ENCODE measurements around the gene ENG. TPM values are rescaled to one million over a fixed set of nuclear protein-coding genes. Genes with fewer than 3 reads are reported as not detected.

The ENG gene
- total and polyA plus RNA-seq, 2 of the 4 experiments (the other 2 are of a cell fraction), result 3.6 to 83.3 TPM

DNA sequence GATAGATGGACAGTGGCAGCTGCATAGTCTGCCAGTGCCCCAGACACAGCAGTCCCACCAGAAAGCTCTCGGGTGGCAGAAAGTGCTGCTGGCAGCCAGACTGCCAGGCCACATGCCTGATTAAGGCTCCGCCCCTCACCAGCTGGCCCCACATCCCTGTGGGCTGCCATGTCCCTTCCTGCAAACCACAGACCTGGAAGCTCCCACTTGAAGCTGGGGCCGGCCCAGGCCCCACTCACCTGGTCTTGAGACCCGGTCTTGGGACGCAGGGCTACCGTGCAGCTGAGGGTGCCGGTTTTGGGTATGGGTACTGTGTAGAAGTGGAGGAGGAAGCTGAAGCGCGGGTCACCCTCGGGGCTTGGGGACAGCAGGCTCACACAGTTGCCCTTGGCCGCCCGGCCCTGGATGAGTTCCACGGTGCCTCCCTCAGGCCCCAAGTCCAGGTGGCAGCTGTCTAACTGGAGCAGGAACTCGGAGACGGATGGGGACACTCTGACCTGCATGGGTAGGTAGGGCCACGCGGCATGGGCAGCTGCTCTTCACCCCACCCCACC is 36.5 kb downstream of the ENG start:
- Histone ChIP-seq H3K4me3 (ENCODE audit: insufficient read depth, low read depth, low read length) (no peak overlapping the region), H2AFZ (replicated peaks; ENCODE audit: low read length, poor library complexity) (peak overlapping the region; percentile 58), H2BK5ac (ENCODE audit: low read depth, low read length, poor library complexity, severe bottlenecking) (no peak overlapping the region), H2AK5ac (ENCODE audit: low read depth, low read length) (no peak overlapping the region), H3K56ac (ENCODE audit: extremely low read depth, insufficient read depth, low read length) (no peak overlapping the region), H4K8ac (ENCODE audit: low read depth in 2 of 2, low read length in 2 of 2) (no peak overlapping the region), H3K9me3 (ENCODE audit: control insufficient read depth, insufficient read depth, low read length) (no peaks in the 10 kb centered on the region), H3K9me1 (ENCODE audit: insufficient read depth, low read length) (no peaks in the 10 kb centered on the region; the same call in 1 of the 2 replicates), H3K4ac (ENCODE audit: low read depth, low read length) (no peak overlapping the region), H3K14ac (replicated peaks; ENCODE audit: low read depth, low read length) (no peak overlapping the region), H3K79me1 (ENCODE audit: low read depth in 1 of 2, low read length in 2 of 2) (peaks cover 8 to 22% of the 10 kb centered on the region in 2 experiments; a peak in 2 of 4 replicates), H2BK20ac (ENCODE audit: low read depth, low read length) (no peak overlapping the region), H3K18ac (ENCODE audit: low read depth, low read length) (no peak overlapping the region), H3K23ac (ENCODE audit: low read depth, low read length) (no peak overlapping the region), H3K4me1 (ENCODE audit: control insufficient read depth, insufficient read depth, low read length) (peaks cover 11% of the 10 kb centered on the region; the same call in 1 of the 2 replicates), H2BK120ac (ENCODE audit: low read depth, low read length) (no peak overlapping the region), H2BK15ac (ENCODE audit: low read depth, low read length) (no peak overlapping the region), H3K4me2 (ENCODE audit: low read depth, low read length) (no peak overlapping the region), H3K9ac (ENCODE audit: low read depth, low read length) (no peak overlapping the region), H4K5ac (ENCODE audit: low read depth, low read length) (no peak overlapping the region), H2AK9ac (replicated peaks; ENCODE audit: low read depth, low read length, poor library complexity) (peak overlapping the region; percentile 82), H3K27me3 (ENCODE audit: control insufficient read depth, insufficient read depth, low read length) (no peaks in the 10 kb centered on the region), H3K36me3 (ENCODE audit: control insufficient read depth, insufficient read depth, low read length) (peaks cover 66% of the 10 kb centered on the region), H4K91ac (ENCODE audit: insufficient read depth, low read depth, low read length) (no peak overlapping the region), H3K27ac (ENCODE audit: insufficient read depth, low read length) (no peak overlapping the region), H4K20me1 (ENCODE audit: insufficient read depth, low read length) (peaks cover 10% of the 10 kb centered on the region; the same call in 1 of the 2 replicates)
- POLR2A ChIA-PET (ENCODE audit: unreplicated experiment), result no interaction called here
- dilution Hi-C loops (cut with HindIII; ENCODE audit: low sequenced_read_pairs, unreplicated experiment), result no loop called here
- no TSS peak for BruUV-seq (replicated peaks)
- peak; percentile 10; the same call in 1 of the 2 replicates for ATAC-seq (ENCODE audit: low read depth)
- 54% methylated on average over 2 of the region's 17 CpGs; no CpG with 5 or more reads in 1 of the 2 experiments for whole genome bisulfite sequencing, 2 experiments (ENCODE audit: extremely low coverage in 2 of 2, insufficient read length in 1 of 2)
- CTCF ChIA-PET, result no interaction called here
- DNase-seq, result no peak
- intact Hi-C loops (cut with micrococcal nuclease), result no loop called here
- in situ Hi-C loops (cut with MboI; ENCODE audit: low sequenced_read_pairs), result no loop called here
- TF ChIP-seq MXI1 (IDR thresholded peaks at IDR 0.05; ENCODE audit: borderline replicate concordance, low read depth, low read length) (no peak), NFE2L2 (IDR thresholded peaks at IDR 0.05; ENCODE audit: low read depth, low read length) (no peak), SMC3 (IDR thresholded peaks at IDR 0.05; ENCODE audit: low read depth, low read length) (no peak), FOS (IDR thresholded peaks at IDR 0.05; ENCODE audit: low read depth, low read length) (no peak), MAFK (IDR thresholded peaks at IDR 0.05; ENCODE audit: low read depth, low read length) (no peak), RFX5 (IDR thresholded peaks at IDR 0.05; ENCODE audit: low read depth, low read length) (no peak), CEBPB (IDR thresholded peaks at IDR 0.05; ENCODE audit: low read depth, low read length) (no peak), RCOR1 (IDR thresholded peaks at IDR 0.05; ENCODE audit: insufficient replicate concordance, low read length) (no peak), BHLHE40 (IDR thresholded peaks at IDR 0.05; ENCODE audit: low read depth, low read length) (no peak), MAZ (IDR thresholded peaks at IDR 0.05; ENCODE audit: borderline replicate concordance, low read depth, low read length) (no peak), CHD1 (IDR thresholded peaks at IDR 0.05; ENCODE audit: low read depth, low read length) (no peak), POLR2A (IDR thresholded peaks at IDR 0.05; ENCODE audit: low read depth, low read length) (no peak), RAD21 (IDR thresholded peaks at IDR 0.05; ENCODE audit: low read length) (no peak)
- TF ChIP-seq, protein P1, sequence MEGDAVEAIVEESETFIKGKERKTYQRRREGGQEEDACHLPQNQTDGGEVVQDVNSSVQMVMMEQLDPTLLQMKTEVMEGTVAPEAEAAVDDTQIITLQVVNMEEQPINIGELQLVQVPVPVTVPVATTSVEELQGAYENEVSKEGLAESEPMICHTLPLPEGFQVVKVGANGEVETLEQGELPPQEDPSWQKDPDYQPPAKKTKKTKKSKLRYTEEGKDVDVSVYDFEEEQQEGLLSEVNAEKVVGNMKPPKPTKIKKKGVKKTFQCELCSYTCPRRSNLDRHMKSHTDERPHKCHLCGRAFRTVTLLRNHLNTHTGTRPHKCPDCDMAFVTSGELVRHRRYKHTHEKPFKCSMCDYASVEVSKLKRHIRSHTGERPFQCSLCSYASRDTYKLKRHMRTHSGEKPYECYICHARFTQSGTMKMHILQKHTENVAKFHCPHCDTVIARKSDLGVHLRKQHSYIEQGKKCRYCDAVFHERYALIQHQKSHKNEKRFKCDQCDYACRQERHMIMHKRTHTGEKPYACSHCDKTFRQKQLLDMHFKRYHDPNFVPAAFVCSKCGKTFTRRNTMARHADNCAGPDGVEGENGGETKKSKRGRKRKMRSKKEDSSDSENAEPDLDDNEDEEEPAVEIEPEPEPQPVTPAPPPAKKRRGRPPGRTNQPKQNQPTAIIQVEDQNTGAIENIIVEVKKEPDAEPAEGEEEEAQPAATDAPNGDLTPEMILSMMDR (conservative IDR thresholded peaks at IDR 0.05; ENCODE audit: low read depth, low read length), result no peak
